Liver (tissue), 9 donors: ENCODE data around the gene ENDOU. TPM values are rescaled to one million over a fixed set of nuclear protein-coding genes. Genes with fewer than 3 reads are reported as not detected.

Experiments used
- DNase-seq: peaks from one replicate; pipeline ENCODE4 v3.0.0-alpha.2; 2017; ENCODE audit warnings: low spot score
- H3K27ac ChIP-seq, 2 donors: one replicate each; pipeline ENCODE4 v1.7.0; 2013; ENCODE audit warnings: inconsistent platforms in 2 of 2, low read length in 2 of 2, control low read depth in 1 of 2, low read depth in 1 of 2, mild to moderate bottlenecking in 1 of 2
- H3K27me3 ChIP-seq, 4 donors: one replicate each; pipeline versions ENCODE4 v1.6.1 to v1.7.0; 2013; ENCODE audit warnings: low read length in 3 of 4, inconsistent platforms in 1 of 4, mild to moderate bottlenecking in 1 of 4, moderate library complexity in 1 of 4; ENCODE audit not compliant: control insufficient read depth in 4 of 4, insufficient read depth in 4 of 4
- H3K36me3 ChIP-seq, 4 donors: one replicate each; pipeline versions ENCODE4 v1.6.1 to v1.7.0; 2013; ENCODE audit warnings: low read length in 3 of 4, mild to moderate bottlenecking in 3 of 4, low read depth in 1 of 4, moderate library complexity in 1 of 4; ENCODE audit not compliant: control insufficient read depth in 4 of 4, insufficient read depth in 3 of 4
- H3K4me1 ChIP-seq, 4 donors: one replicate each; pipeline versions ENCODE4 v1.6.1 to v1.7.0; 2013; ENCODE audit warnings: low read length in 3 of 4, mild to moderate bottlenecking in 3 of 4, moderate library complexity in 1 of 4; ENCODE audit not compliant: control insufficient read depth in 4 of 4, insufficient read depth in 4 of 4
- H3K4me3 ChIP-seq, 3 donors: one replicate each; pipeline versions ENCODE4 v1.6.1 to v1.7.0; 2013; ENCODE audit warnings: low read length in 3 of 3, control low read depth in 1 of 3, low read depth in 1 of 3, mild to moderate bottlenecking in 1 of 3
- H3K9ac ChIP-seq, 2 donors: one replicate each; pipeline ENCODE4 v1.7.0; 2013; ENCODE audit warnings: low read length in 2 of 2, mild to moderate bottlenecking in 2 of 2, moderate library complexity in 2 of 2, control low read depth in 1 of 2, low read depth in 1 of 2
- H3K9me3 ChIP-seq, 4 donors: one replicate each; pipeline versions ENCODE4 v1.6.1 to v1.7.0; 2013; ENCODE audit warnings: low read length in 3 of 4; ENCODE audit not compliant: control insufficient read depth in 4 of 4
- EGR1 ChIP-seq, 2 donors: IDR thresholded peaks; 2 replicates each; pipeline ENCODE4 v1.6.1; 2016 to 2018; ENCODE audit warnings: antibody characterized with exemption in 2 of 2, low read depth in 2 of 2
- FOXA1 ChIP-seq: IDR thresholded peaks from 2 replicates; pipeline ENCODE4 v1.6.1; 2016; ENCODE audit warnings: antibody characterized with exemption
- FOXA2 ChIP-seq: IDR thresholded peaks from 2 replicates; pipeline ENCODE4 v1.6.1; 2016; ENCODE audit warnings: antibody characterized with exemption
- GABPA ChIP-seq, 2 donors: IDR thresholded peaks in 1 of 2; conservative IDR thresholded peaks in 1 of 2; 2 replicates each; pipeline ENCODE4 v1.6.1; 2016; ENCODE audit warnings: antibody characterized with exemption in 2 of 2, mild to moderate bottlenecking in 1 of 2, moderate library complexity in 1 of 2
- HNF4G ChIP-seq: IDR thresholded peaks from 2 replicates; pipeline ENCODE4 v1.6.1; 2016; ENCODE audit warnings: antibody characterized with exemption
- JUND ChIP-seq, 2 donors: IDR thresholded peaks; 2 replicates each; pipeline ENCODE4 v1.6.1; 2016; ENCODE audit warnings: antibody characterized with exemption in 2 of 2
- NR2F2 ChIP-seq: IDR thresholded peaks from 2 replicates; pipeline ENCODE4 v1.6.1; 2016; ENCODE audit warnings: antibody characterized with exemption
- RAD21 ChIP-seq, 2 donors: IDR thresholded peaks; 2 replicates each; pipeline ENCODE4 v1.6.1; 2016; ENCODE audit warnings: antibody characterized with exemption in 2 of 2, mild to moderate bottlenecking in 2 of 2
- RXRA ChIP-seq, 2 donors: IDR thresholded peaks; 2 replicates each; pipeline ENCODE4 v1.6.1; 2017 to 2018; ENCODE audit warnings: antibody characterized with exemption in 2 of 2, mild to moderate bottlenecking in 1 of 2
- SP1 ChIP-seq: IDR thresholded peaks from 2 replicates; pipeline ENCODE4 v1.6.1; 2018; ENCODE audit warnings: antibody characterized with exemption, mild to moderate bottlenecking
- TAF1 ChIP-seq: conservative IDR thresholded peaks from 2 replicates; pipeline ENCODE4 v1.6.1; 2016; ENCODE audit warnings: antibody characterized with exemption, mild to moderate bottlenecking
- YY1 ChIP-seq: IDR thresholded peaks from 2 replicates; pipeline ENCODE4 v1.6.1; 2016; ENCODE audit warnings: antibody characterized with exemption, mild to moderate bottlenecking
- WGBS: extraction: QIAGEN DNeasy Blood & Tissue Kit; methylation state at CpG from one replicate; pipeline ENCODE4 v1.1.7; 2013; 5-methylcytosine and 5-hydroxymethylcytosine counted together
- polyA plus RNA-seq, 2 donors: library from polyadenylated mRNA; stranded (reverse) in 1 of 2; unstranded in 1 of 2; fragments of 200-250 nt in 1 of 2; fragments of >200 nt in 1 of 2; fragmentation: Nextera tagmentation in 1 of 2; extraction: Ambion mirVana in 1 of 2; gene quantifications; one replicate each; pipeline versions ENCODE4 v1.2.1 to v1.2.3, GENCODE V29; 2013 to 2015
- total RNA-seq, 2 donors: library from RNA; depleted of rRNA; stranded (reverse); fragments of >200 nt; gene quantifications; one replicate each; pipeline ENCODE4 v1.2.3, GENCODE V29; 2014
- TF ChIP-seq, protein P1 (sequence below): IDR thresholded peaks from 2 replicates; pipeline ENCODE4 v1.6.1; 2016; ENCODE audit warnings: antibody characterized with exemption
- TF ChIP-seq, protein P2 (sequence below): IDR thresholded peaks from 2 replicates; pipeline ENCODE4 v1.6.1; 2016; ENCODE audit warnings: antibody characterized with exemption
- TF ChIP-seq, protein P3 (sequence below): IDR thresholded peaks from 2 replicates; pipeline ENCODE4 v1.6.1; 2016; ENCODE audit warnings: antibody characterized with exemption
- TF ChIP-seq, protein P4 (sequence below): IDR thresholded peaks from 2 replicates; pipeline ENCODE4 v1.6.1; 2016; ENCODE audit warnings: antibody characterized with exemption, mild to moderate bottlenecking
- TF ChIP-seq, protein P5 (sequence below): fragments of 150-350 bp; IDR thresholded peaks from 2 replicates; pipeline ENCODE4 v1.5.1; 2017; ENCODE audit warnings: improper control_type of control experiment, low read depth, low read length; ENCODE audit not compliant: missing input control
- donor health status: healthy.
- donor health status: healthy.
- donor health status: healthy.
- donor health status: healthy.
- donor health status: healthy.

ENDOU gene
- total and polyA plus RNA-seq, 4 donors, result 0.25 TPM; not detected in 3

DNA sequence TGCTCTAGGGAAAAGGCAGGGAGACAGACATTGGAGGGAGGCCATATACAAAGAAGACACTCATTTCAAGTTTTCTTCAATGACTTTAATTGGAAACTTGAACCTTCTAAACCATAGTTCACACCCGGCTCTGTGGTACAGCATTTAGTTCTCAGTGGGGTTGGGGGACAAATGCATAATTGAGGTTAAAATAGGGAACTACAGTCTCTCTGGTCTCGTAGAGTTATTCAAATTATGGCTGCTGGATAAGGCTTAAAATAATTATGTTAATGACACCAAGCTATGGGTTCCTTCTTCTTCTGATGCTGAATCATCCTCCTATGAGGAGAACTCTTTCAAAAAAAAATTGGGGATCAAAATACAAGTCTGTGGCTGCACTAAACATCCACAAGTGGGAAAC is 15.6 kb downstream of the ENDOU start:
- Histone ChIP-seq H3K36me3 (no peaks in the 10 kb centered on the region), H3K4me1 (peaks cover 0 to 18% (median 15%) of the 10 kb centered on the region in 4 donors), H3K9ac (no peak overlapping the region), H3K27me3 (no peaks in the 10 kb centered on the region), H3K4me3 (no peak overlapping the region), H3K27ac (no peak overlapping the region), H3K9me3 (no peaks in the 10 kb centered on the region)
- no peak for TF ChIP-seq TAF1
- no peak for DNase-seq
- WGBS, result 89% methylated on average over 2 of the region's 2 CpGs

DNA sequence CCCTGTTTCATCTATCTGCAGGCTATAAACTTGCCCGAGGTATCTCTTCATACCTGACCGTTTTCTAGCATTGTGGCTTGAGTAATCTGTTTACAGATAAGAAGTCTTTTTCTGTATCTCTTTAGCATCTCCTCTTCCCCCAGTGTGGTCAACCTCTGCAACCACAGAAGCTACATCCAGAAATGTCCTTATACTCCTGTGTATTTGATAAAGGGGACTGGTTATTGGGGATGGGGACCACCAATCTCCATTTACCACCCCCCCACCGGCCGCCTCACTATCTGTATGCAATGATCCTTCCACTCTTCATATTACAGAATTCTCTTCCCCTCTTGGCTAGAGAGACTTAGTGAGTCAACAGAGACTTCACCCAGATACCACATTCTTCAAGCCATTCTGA is 16.1 kb downstream of the ENDOU start:
- Histone ChIP-seq H3K27me3 (no peaks in the 10 kb centered on the region), H3K4me3 (no peak overlapping the region), H3K4me1 (peaks cover 1 to 20% (median 15%) of the 10 kb centered on the region in 4 donors), H3K9me3 (no peaks in the 10 kb centered on the region), H3K36me3 (no peaks in the 10 kb centered on the region), H3K9ac (no peak overlapping the region), H3K27ac (no peak overlapping the region)
- DNase-seq, result no peak
- whole genome bisulfite sequencing, result 90% methylated on average over 4 of the region's 4 CpGs
- TF ChIP-seq JUND (IDR thresholded peaks at IDR 0.05) (no peak), HNF4G (no peak), NR2F2 (no peak), RAD21 (IDR thresholded peaks at IDR 0.05) (no peak), FOXA2 (no peak), TAF1 (no peak), SP1 (no peak), FOXA1 (no peak), GABPA (IDR thresholded peaks at IDR 0.05 in 1 of 2, conservative IDR thresholded peaks at IDR 0.05 in 1 of 2) (no peak), YY1 (no peak), EGR1 (IDR thresholded peaks at IDR 0.05; ENCODE audit: low read depth in 2 of 2) (no peak), RXRA (IDR thresholded peaks at IDR 0.05) (no peak)
- TF ChIP-seq, protein P1, sequence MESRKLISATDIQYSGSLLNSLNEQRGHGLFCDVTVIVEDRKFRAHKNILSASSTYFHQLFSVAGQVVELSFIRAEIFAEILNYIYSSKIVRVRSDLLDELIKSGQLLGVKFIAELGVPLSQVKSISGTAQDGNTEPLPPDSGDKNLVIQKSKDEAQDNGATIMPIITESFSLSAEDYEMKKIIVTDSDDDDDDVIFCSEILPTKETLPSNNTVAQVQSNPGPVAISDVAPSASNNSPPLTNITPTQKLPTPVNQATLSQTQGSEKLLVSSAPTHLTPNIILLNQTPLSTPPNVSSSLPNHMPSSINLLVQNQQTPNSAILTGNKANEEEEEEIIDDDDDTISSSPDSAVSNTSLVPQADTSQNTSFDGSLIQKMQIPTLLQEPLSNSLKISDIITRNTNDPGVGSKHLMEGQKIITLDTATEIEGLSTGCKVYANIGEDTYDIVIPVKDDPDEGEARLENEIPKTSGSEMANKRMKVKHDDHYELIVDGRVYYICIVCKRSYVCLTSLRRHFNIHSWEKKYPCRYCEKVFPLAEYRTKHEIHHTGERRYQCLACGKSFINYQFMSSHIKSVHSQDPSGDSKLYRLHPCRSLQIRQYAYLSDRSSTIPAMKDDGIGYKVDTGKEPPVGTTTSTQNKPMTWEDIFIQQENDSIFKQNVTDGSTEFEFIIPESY, result no peak
- TF ChIP-seq, protein P2, sequence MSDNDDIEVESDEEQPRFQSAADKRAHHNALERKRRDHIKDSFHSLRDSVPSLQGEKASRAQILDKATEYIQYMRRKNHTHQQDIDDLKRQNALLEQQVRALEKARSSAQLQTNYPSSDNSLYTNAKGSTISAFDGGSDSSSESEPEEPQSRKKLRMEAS, result no peak
- TF ChIP-seq, protein P3, sequence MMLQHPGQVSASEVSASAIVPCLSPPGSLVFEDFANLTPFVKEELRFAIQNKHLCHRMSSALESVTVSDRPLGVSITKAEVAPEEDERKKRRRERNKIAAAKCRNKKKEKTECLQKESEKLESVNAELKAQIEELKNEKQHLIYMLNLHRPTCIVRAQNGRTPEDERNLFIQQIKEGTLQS, result no peak
- TF ChIP-seq, protein P4, sequence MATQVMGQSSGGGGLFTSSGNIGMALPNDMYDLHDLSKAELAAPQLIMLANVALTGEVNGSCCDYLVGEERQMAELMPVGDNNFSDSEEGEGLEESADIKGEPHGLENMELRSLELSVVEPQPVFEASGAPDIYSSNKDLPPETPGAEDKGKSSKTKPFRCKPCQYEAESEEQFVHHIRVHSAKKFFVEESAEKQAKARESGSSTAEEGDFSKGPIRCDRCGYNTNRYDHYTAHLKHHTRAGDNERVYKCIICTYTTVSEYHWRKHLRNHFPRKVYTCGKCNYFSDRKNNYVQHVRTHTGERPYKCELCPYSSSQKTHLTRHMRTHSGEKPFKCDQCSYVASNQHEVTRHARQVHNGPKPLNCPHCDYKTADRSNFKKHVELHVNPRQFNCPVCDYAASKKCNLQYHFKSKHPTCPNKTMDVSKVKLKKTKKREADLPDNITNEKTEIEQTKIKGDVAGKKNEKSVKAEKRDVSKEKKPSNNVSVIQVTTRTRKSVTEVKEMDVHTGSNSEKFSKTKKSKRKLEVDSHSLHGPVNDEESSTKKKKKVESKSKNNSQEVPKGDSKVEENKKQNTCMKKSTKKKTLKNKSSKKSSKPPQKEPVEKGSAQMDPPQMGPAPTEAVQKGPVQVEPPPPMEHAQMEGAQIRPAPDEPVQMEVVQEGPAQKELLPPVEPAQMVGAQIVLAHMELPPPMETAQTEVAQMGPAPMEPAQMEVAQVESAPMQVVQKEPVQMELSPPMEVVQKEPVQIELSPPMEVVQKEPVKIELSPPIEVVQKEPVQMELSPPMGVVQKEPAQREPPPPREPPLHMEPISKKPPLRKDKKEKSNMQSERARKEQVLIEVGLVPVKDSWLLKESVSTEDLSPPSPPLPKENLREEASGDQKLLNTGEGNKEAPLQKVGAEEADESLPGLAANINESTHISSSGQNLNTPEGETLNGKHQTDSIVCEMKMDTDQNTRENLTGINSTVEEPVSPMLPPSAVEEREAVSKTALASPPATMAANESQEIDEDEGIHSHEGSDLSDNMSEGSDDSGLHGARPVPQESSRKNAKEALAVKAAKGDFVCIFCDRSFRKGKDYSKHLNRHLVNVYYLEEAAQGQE, result no peak
- TF ChIP-seq, protein P5, sequence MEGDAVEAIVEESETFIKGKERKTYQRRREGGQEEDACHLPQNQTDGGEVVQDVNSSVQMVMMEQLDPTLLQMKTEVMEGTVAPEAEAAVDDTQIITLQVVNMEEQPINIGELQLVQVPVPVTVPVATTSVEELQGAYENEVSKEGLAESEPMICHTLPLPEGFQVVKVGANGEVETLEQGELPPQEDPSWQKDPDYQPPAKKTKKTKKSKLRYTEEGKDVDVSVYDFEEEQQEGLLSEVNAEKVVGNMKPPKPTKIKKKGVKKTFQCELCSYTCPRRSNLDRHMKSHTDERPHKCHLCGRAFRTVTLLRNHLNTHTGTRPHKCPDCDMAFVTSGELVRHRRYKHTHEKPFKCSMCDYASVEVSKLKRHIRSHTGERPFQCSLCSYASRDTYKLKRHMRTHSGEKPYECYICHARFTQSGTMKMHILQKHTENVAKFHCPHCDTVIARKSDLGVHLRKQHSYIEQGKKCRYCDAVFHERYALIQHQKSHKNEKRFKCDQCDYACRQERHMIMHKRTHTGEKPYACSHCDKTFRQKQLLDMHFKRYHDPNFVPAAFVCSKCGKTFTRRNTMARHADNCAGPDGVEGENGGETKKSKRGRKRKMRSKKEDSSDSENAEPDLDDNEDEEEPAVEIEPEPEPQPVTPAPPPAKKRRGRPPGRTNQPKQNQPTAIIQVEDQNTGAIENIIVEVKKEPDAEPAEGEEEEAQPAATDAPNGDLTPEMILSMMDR, result no peak
